Ishikawa (cell line): Measurements from ENCODE around the gene CFAP298.

Experiments
- CEBPB ChIP-seq: IDR thresholded peaks from 2 replicates; pipeline ENCODE4 v1.6.1; 2012
- CREB1 ChIP-seq: IDR thresholded peaks from 2 replicates; pipeline ENCODE4 v1.6.1; 2012; ENCODE audit warnings: low read depth
- EGR1 ChIP-seq: IDR thresholded peaks from 2 replicates; pipeline ENCODE4 v1.6.1; 2012
- EP300 ChIP-seq: IDR thresholded peaks from 2 replicates; pipeline ENCODE4 v1.6.1; 2012; ENCODE audit warnings: borderline replicate concordance
- FOXM1 ChIP-seq: IDR thresholded peaks from 2 replicates; pipeline ENCODE4 v1.6.1; 2012; ENCODE audit warnings: low read depth, borderline replicate concordance
- MAX ChIP-seq: IDR thresholded peaks from 2 replicates; pipeline ENCODE4 v1.6.1; 2012
- NFIC ChIP-seq: IDR thresholded peaks from 2 replicates; pipeline ENCODE4 v1.6.1; 2012
- RAD21 ChIP-seq: IDR thresholded peaks from 2 replicates; pipeline ENCODE4 v1.6.1; 2012; ENCODE audit warnings: low read depth
- REST ChIP-seq: IDR thresholded peaks from 2 replicates; pipeline ENCODE4 v1.6.1; 2012; ENCODE audit warnings: low read depth, mild to moderate bottlenecking
- TAF1 ChIP-seq: IDR thresholded peaks from 2 replicates; pipeline ENCODE4 v1.6.1; 2012; ENCODE audit warnings: low read depth, mild to moderate bottlenecking
- TCF12 ChIP-seq: IDR thresholded peaks from 2 replicates; pipeline ENCODE4 v1.6.1; 2012; ENCODE audit warnings: low read depth
- TEAD4 ChIP-seq: IDR thresholded peaks from 2 replicates; pipeline ENCODE4 v1.6.1; 2012
- YY1 ChIP-seq: IDR thresholded peaks from 2 replicates; pipeline ENCODE4 v1.6.1; 2012; ENCODE audit warnings: low read depth
- ZBTB7A ChIP-seq: IDR thresholded peaks from 2 replicates; pipeline ENCODE4 v1.6.1; 2012; ENCODE audit warnings: low read depth
- TF ChIP-seq, protein P1 (sequence below): IDR thresholded peaks from 2 replicates; pipeline ENCODE4 v1.6.1; 2012

The CFAP298 gene

DNA sequence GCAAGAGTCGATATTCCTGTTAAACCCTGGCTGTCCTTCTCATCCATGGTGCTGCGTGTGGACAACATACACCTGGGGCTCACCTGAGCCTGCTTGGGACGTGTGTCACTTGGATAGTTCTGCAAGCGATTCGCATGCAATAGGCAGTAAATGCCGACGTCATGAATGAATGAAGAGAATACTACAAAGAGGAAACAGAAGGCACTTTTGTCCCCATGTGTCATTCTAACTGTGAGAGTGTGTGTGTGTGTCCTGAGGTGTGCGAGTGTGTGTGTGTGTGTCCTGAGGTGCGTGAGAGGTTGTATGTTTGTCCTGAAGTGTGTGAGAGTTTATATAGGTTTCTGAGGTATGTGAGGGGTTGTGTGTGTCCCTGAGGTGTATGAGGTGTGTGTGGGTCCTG is 26.2 kb downstream of the CFAP298 start:
- no peak for TF ChIP-seq MAX
- no peak for TF ChIP-seq YY1
- no peak for TF ChIP-seq TEAD4
- TF ChIP-seq, protein P1, sequence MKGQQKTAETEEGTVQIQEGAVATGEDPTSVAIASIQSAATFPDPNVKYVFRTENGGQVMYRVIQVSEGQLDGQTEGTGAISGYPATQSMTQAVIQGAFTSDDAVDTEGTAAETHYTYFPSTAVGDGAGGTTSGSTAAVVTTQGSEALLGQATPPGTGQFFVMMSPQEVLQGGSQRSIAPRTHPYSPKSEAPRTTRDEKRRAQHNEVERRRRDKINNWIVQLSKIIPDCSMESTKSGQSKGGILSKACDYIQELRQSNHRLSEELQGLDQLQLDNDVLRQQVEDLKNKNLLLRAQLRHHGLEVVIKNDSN, result no peak
- TF ChIP-seq NFIC, result no peak
- no peak for TF ChIP-seq TCF12
- no peak for TF ChIP-seq CREB1
- no peak for TF ChIP-seq ZBTB7A
- no peak for TF ChIP-seq RAD21
- TF ChIP-seq TAF1, result no peak
- no peak for TF ChIP-seq EP300

GRCh38 chr21:32585042-32585710 is 27.0 kb downstream of the CFAP298 start, which contains the start of gene TCP10L:
Gene TCP10L (minus strand): TSS chr21:32585523. CDS start chr21:32584304, 1,219 bp downstream.
- TF ChIP-seq NFIC (no peak), CREB1 (no peak), TCF12 (no peak), FOXM1 (no peak), MAX (no peak), REST (no peak), EP300 (no peak), CEBPB (no peak), TAF1 (no peak)

DNA sequence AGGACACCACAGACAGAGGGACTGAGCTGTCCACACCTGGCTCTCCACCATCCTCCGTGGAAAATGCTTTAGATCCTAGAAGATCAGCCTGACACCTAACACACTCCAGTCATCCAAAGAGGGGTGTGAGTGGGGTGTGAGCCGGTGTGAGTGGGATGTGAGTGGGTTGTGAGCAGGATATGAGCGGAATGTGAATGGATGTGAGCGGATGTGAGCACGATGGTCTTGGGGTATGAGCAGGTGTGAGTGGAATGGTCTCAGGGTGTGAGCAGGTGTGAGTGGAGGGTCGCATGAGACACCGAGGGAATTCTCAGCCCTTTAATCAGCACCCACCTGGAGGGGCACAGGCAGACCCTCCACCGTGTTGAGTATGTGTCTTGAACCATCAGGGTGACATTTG is 27.7 kb downstream of the CFAP298 start:
- TF ChIP-seq, protein P1, result no peak
- TF ChIP-seq RAD21 (no peak), REST (no peak), YY1 (no peak), TEAD4 (no peak), CEBPB (no peak), CREB1 (no peak), FOXM1 (no peak), TAF1 (no peak), EP300 (no peak), TCF12 (no peak), ZBTB7A (no peak), NFIC (no peak), MAX (no peak), EGR1 (no peak)

GRCh38 chr21:32581732-32582131 is 30.4 kb downstream of the CFAP298 start:
- TF ChIP-seq RAD21, result no peak
- no peak for TF ChIP-seq NFIC
- TF ChIP-seq CEBPB, result no peak
- TF ChIP-seq EGR1, result no peak
- no peak for TF ChIP-seq MAX
- TF ChIP-seq EP300, result no peak
- TF ChIP-seq TCF12, result no peak
- TF ChIP-seq ZBTB7A, result no peak
- TF ChIP-seq REST, result no peak
- TF ChIP-seq YY1, result no peak
- TF ChIP-seq TAF1, result no peak
- TF ChIP-seq TEAD4, result no peak
- TF ChIP-seq FOXM1, result no peak
- TF ChIP-seq CREB1, result no peak
- TF ChIP-seq, protein P1, result no peak
